ENCODE data around the gene ARNT2.

DNA sequence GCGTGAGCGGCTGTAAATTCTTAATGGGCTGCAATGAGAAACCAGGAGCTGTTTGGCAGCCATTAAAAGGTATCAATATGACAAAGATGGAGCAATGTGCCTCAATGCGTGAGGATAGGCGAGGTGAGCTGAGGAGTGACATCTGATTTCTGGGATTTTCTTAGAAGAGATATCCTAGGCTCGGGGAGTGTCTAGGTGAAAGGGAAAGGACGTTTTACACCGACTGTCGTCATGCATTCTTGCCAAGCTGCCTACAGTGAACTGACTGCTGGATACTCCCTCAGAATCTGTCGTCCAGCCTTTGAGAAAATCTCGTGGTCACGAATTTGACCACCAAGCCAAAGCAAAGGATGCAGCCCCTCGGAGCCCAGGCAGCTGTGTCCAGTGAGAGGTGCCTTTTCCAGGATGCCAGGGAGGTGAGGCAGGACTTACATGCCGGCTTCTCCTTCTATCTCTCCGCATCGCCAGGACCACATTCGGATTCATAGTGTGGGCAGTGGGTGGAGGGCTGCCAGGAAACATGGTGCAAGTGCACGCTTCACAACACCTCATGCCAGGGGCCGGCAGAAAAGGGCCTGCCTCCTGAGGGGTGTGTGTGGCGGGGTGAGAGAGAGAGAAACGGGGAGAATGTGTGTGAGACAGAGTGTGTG is 210.7 kb downstream of the ARNT2 start:
- TF ChIP-seq EP300 (IDR thresholded peaks at IDR 0.05) (no peak), BHLHE40 (IDR thresholded peaks at IDR 0.05; ENCODE audit: low read depth, low read length) (no peak)

Measured in A549 (cell line).